Stimulated activated CD4-positive, alpha-beta T cell treated with anti-CD3 and anti-CD28 coated beads, TNF-alpha, amount 100 ng/mL, for 48 hours (primary cell): ENCODE data around the gene ADARB2.
"Not testable (repeated sequence)": the region's sequence is repeated elsewhere in the genome, so short reads cannot be mapped to it uniquely, and the experiment has no call there.

Experiments used
- DNase-seq, 3 donors: peaks; one replicate each; pipeline ENCODE4 v3.0.0-alpha.2; 2020; ENCODE audit warnings: low read depth in 3 of 3

The ADARB2 gene

GRCh38 chr10:1398626-1399410 is 338.5 kb downstream of the ADARB2 start:
- no peak for DNase-seq

DNA sequence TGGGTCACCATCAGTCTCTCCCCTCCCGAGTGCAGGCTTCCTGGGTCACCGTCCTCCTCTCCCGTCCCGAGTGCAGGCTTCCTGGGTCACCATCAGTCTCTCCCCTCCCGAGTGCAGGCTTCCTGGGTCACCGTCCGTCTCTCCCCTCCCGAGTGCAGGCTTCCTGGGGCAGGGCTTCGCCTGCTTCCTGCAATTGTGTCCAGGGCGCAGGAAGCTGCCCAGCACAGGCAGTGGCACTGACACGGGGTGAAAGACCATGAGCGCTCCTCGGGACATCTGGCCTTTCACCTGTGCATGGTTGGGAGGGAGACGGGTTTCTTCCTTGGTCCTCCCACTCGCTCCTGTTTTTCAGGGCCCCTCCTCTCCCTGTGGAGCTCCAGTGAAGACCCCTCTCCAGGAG is 339.2 kb downstream of the ADARB2 start:
- not testable (repeated sequence) for DNase-seq

DNA sequence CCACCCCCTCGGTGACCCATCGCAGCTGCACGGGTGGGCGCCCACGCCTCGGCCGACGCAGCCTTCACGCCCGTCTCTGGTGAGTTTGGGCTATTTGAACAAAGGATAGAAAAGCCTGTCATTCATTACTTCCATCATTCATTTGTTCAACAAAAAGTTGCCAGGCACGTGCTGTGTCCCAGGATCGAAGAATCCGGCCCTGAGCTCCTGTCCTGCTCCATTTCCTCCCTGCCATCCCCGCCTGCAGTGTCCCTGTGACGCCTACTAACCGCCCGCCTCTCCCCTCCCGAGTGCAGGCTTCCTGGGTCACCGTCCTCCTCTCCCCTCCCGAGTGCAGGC is 341.1 kb downstream of the ADARB2 start:
- no peak for DNase-seq

- DNase-seq: no peak
These were observed 341.6 kb downstream of the ADARB2 start for GRCh38 chr10:1395481-1396296.

DNA sequence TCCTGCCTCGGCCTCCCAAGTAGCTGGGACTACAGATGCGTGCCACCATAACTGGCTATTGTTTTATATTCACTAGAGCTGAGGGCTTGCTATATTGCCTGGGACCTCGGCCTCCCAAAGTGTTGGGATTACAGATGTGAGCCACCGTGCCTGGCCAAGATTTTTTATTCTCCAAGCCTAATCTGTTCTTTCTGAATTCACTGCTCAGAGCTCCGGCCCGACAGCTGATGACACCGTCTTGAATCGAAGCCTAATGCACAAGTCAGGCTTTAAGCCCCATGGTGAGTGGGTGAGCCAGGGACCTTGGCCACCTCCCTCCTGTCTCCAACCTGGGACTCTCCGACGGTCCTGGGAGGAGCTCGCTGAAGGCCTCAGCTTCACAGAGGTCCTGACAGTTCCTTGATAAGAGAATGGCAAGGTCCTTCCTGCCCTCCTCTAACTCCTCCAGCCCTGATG is 342.3 kb downstream of the ADARB2 start:
- DNase-seq: no peak

DNA sequence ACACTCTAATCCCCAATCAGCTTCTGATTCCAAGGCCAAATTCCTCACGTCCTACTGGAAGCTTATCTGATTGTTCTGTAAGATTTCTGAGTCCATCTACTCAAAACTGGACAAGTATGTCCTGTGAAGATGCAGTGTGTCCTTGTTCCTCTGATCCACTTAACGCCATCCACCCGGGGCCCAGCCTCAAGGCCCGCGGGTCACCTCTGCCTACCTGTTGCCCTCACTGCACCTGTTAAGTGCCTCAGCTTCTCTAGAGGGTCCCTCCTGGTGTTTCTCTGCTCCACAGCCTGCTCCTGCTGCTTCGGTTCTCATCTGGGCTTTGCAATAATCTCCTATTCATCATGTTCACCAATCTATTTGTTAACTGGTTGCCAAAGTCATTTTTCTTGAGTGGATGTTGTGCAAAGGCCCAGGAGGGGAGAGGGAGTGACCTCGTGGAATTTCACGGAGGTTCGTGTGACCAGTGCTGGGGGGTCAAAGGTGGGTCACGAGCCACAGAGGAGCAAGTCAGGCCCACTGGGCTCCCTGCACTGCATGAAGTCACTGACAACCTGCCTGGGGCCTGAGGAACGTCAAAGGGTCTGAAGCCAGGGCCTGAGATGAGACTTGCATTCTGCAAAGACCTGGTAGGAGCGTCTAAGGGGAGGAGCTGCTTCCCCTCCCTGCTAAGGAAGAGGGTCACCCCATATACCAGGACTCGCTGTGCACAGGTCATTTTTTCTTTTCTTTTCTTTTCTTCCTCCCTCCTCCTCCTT is 343.0 kb downstream of the ADARB2 start:
- DNase-seq: no peak

- no peak for DNase-seq
These were observed 343.8 kb downstream of the ADARB2 start for GRCh38 chr10:1393481-1393880.

DNA sequence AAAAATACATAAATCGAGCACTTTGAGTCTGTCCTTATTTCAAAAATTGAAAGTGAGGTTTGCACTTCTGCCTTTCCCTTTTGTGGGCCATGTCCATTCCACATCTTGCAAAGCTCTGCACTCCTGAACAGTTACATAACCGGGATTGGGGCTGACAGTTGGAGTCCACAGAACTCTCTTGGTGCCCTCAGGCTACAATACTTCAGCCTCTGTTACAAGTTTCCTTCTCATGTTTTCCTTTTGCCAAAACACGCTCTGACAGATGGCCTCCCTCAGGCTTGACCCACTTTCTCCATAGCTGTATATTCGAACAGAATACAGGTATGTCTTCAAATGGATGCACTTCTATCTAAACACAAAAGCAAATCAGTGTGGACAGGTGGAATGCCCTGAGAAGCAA is 345.2 kb downstream of the ADARB2 start:
- no peak for DNase-seq

GRCh38 chr10:1390200-1390599 is 347.1 kb downstream of the ADARB2 start:
- no peak for DNase-seq

DNA sequence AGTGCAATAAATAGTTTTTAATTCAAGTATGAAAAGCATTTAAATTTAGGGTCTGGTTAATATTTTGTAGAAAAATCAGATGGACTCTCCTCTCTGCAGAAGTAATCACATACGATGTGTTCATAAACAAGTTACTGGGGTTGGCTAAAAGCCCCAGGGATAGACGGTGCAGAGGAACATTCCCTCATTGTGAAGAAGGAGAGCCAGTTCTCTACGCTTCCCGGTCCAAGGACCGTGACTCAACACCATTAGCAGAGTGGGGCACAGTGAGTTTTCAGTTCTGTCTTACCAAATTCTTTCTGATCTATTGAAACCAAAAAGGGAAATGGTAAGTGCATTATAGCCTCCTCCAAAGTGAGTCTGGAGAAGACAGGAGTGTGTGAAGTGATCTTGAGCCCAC is 353.3 kb downstream of the ADARB2 start:
- no peak for DNase-seq

DNA sequence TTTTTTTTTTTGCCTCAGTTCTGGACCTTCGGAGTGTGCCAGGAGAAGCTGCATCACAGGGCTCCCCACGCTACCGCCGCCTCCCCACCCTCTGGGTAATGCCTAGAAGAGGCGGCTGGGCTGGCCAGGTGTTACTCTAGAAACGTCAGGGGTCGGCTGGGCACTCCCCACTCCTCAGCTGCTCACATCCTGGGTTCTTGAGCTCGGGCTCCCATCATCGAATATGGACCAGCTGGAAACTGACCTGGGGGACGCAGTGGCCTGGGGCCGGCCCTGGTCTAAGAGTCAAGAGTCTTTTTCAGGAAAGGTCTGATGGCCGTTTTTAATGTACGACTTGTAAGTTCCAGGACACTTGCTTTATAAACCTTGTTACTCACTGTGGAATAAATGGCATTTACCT is 354.6 kb downstream of the ADARB2 start:
- DNase-seq: no peak

DNA sequence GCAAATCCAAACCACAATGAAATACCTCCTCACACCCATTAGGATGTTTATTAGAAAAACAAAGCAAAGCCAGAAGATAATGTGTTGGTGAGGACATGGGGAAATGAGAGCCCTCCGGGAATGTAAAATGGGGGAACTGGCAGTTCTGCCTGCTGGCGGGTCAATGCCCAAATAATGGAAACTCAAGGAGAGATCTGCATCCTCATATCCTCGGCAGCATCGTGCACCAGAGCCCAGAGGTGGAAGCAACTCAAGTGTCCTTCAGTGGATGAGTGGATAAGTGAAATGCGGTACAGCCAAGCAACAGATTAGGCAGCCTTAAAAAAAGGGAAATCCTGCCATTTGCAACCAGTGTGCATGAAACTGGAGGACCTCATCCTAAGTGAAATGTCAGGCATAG is 356.0 kb downstream of the ADARB2 start:
- DNase-seq: no peak

GRCh38 chr10:1380088-1380671 is 357.1 kb downstream of the ADARB2 start:
- no peak for DNase-seq

GRCh38 chr10:1379601-1380000 is 357.7 kb downstream of the ADARB2 start:
- no peak for DNase-seq

- no peak for DNase-seq
These were observed 358.9 kb downstream of the ADARB2 start for GRCh38 chr10:1378473-1378872.

GRCh38 chr10:1377740-1378397 is 359.5 kb downstream of the ADARB2 start:
- DNase-seq: no peak

DNA sequence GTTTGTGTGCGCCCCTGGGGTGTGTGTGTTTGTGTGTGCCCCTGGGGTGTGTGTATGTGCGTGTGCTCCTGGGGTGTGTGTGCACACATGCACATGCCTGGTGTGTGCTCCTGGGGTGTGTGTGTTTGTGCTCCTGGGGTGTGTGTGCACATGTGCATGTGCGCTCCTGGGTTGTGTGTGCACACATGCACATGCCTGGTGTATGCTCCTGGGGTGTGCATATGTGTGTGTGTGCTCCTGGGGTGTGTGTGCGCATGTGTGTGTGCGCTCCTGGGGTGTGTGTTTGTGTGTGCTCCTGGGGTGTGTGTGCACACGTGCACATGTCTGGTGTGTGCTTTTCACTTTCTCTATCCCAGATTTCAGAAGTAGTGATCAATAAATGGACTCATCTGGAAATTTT is 360.1 kb downstream of the ADARB2 start:
- DNase-seq: no peak

DNA sequence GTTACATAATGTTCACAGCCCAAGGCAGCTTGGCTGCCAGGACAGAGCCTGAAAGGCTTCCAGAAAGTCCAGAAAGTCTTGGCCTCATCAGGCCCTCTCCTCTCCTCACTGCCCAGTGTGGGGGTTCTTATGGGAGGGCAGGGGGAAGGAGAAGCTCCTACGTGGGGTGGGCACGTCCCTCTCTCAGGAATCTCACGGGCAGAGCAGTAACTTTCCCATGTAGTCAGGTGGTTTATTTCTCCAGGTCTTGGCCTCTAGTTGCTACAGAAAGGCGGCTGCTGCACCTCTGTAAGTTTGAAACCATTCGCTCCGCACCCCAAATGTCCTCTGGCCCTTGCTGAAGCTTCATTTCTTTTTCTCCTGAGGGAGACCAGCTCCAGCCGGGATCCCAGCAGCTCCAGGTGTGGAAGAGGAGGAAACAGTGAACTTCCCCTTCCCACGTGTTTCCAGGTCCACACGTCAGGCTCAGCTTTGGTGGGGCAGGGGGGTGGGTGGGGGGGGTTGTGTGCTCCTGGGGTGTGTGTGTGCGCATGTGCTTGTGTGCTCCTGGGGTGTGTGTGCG is 360.9 kb downstream of the ADARB2 start:
- DNase-seq: no peak

- DNase-seq: no peak
These were observed 361.8 kb downstream of the ADARB2 start for GRCh38 chr10:1375346-1376170.
